ENCODE results near the gene GJA1. TPM values are rescaled to one million over a fixed set of nuclear protein-coding genes. Genes with fewer than 3 reads are reported as not detected.

Gene GJA1
- total and polyA plus RNA-seq, 2 of the 8 experiments (the other 6 are each of a cell fraction or from before 2014, with no cell fraction given) = 468 to 795 TPM

DNA sequence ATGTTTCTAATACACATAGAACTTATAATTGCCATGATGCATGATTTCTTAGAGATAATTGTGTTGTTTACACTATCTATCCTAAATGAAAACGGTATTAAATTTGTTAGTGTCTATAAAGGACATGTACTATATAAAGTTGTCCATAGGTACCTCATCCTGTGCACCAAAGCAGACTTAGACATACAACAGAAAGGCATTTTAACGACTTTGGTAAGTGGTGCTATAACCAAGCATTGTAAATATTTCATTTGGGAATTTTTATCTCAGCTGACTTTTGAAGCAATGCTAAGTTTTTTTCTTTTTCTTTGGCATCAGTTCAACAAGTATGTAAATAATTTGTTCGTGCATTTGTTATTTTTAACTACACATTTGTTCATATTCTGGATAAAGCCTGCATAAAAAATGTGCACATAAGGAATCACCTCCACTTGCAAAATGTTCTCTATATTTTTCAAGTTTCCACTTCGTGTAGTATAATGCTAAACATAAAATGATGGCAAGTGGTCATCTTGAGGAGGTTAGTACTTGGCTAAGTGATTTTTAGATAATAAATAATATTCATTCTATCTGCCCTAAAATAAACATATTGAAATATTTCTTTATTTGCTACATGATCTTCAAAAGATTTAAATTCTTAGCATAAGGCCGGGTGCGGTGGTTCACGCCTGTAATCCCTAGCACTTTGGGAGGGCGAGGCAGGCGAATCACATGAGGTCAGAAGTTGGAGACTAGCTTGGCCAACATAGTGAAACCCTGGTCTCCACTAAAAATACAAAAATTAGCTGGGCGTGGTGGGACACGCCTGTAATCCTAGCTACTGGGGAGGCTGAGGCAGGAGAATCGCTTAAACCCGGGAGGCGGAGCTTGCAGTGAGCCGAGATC, 6.3 kb upstream of the GJA1 start (continued):
- TF ChIP-seq CBX5 (IDR thresholded peaks at IDR 0.05; ENCODE audit: low read depth, low read length) (no peak), YY1 (IDR thresholded peaks at IDR 0.05; ENCODE audit: low read depth, low read length) (no peak), RAD21 (IDR thresholded peaks at IDR 0.05 in 1 of 2, conservative IDR thresholded peaks at IDR 0.05 in 1 of 2; ENCODE audit: low read depth in 2 of 2, low read length in 2 of 2) (no peak), HDAC6 (IDR thresholded peaks at IDR 0.05; ENCODE audit: low read depth, low read length) (no peak), JUND (IDR thresholded peaks at IDR 0.05; ENCODE audit: low read length) (no peak)
- TF ChIP-seq, protein P1, sequence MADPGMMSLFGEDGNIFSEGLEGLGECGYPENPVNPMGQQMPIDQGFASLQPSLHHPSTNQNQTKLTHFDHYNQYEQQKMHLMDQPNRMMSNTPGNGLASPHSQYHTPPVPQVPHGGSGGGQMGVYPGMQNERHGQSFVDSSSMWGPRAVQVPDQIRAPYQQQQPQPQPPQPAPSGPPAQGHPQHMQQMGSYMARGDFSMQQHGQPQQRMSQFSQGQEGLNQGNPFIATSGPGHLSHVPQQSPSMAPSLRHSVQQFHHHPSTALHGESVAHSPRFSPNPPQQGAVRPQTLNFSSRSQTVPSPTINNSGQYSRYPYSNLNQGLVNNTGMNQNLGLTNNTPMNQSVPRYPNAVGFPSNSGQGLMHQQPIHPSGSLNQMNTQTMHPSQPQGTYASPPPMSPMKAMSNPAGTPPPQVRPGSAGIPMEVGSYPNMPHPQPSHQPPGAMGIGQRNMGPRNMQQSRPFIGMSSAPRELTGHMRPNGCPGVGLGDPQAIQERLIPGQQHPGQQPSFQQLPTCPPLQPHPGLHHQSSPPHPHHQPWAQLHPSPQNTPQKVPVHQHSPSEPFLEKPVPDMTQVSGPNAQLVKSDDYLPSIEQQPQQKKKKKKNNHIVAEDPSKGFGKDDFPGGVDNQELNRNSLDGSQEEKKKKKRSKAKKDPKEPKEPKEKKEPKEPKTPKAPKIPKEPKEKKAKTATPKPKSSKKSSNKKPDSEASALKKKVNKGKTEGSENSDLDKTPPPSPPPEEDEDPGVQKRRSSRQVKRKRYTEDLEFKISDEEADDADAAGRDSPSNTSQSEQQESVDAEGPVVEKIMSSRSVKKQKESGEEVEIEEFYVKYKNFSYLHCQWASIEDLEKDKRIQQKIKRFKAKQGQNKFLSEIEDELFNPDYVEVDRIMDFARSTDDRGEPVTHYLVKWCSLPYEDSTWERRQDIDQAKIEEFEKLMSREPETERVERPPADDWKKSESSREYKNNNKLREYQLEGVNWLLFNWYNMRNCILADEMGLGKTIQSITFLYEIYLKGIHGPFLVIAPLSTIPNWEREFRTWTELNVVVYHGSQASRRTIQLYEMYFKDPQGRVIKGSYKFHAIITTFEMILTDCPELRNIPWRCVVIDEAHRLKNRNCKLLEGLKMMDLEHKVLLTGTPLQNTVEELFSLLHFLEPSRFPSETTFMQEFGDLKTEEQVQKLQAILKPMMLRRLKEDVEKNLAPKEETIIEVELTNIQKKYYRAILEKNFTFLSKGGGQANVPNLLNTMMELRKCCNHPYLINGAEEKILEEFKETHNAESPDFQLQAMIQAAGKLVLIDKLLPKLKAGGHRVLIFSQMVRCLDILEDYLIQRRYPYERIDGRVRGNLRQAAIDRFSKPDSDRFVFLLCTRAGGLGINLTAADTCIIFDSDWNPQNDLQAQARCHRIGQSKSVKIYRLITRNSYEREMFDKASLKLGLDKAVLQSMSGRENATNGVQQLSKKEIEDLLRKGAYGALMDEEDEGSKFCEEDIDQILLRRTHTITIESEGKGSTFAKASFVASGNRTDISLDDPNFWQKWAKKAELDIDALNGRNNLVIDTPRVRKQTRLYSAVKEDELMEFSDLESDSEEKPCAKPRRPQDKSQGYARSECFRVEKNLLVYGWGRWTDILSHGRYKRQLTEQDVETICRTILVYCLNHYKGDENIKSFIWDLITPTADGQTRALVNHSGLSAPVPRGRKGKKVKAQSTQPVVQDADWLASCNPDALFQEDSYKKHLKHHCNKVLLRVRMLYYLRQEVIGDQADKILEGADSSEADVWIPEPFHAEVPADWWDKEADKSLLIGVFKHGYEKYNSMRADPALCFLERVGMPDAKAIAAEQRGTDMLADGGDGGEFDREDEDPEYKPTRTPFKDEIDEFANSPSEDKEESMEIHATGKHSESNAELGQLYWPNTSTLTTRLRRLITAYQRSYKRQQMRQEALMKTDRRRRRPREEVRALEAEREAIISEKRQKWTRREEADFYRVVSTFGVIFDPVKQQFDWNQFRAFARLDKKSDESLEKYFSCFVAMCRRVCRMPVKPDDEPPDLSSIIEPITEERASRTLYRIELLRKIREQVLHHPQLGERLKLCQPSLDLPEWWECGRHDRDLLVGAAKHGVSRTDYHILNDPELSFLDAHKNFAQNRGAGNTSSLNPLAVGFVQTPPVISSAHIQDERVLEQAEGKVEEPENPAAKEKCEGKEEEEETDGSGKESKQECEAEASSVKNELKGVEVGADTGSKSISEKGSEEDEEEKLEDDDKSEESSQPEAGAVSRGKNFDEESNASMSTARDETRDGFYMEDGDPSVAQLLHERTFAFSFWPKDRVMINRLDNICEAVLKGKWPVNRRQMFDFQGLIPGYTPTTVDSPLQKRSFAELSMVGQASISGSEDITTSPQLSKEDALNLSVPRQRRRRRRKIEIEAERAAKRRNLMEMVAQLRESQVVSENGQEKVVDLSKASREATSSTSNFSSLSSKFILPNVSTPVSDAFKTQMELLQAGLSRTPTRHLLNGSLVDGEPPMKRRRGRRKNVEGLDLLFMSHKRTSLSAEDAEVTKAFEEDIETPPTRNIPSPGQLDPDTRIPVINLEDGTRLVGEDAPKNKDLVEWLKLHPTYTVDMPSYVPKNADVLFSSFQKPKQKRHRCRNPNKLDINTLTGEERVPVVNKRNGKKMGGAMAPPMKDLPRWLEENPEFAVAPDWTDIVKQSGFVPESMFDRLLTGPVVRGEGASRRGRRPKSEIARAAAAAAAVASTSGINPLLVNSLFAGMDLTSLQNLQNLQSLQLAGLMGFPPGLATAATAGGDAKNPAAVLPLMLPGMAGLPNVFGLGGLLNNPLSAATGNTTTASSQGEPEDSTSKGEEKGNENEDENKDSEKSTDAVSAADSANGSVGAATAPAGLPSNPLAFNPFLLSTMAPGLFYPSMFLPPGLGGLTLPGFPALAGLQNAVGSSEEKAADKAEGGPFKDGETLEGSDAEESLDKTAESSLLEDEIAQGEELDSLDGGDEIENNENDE (IDR thresholded peaks at IDR 0.05; ENCODE audit: insufficient replicate concordance, low read length) = no peak
